GM18499 (cell line): ENCODE measurements around the gene RIPOR1.

Experiments
- ATAC-seq: cut with Tn5 transposase; IDR thresholded peaks from one replicate; pipeline ENCODE4 v1.9.1; 2021; ENCODE audit warnings: moderate number of reproducible peaks; ENCODE audit not compliant: insufficient read depth, unreplicated experiment

RIPOR1 gene

DNA sequence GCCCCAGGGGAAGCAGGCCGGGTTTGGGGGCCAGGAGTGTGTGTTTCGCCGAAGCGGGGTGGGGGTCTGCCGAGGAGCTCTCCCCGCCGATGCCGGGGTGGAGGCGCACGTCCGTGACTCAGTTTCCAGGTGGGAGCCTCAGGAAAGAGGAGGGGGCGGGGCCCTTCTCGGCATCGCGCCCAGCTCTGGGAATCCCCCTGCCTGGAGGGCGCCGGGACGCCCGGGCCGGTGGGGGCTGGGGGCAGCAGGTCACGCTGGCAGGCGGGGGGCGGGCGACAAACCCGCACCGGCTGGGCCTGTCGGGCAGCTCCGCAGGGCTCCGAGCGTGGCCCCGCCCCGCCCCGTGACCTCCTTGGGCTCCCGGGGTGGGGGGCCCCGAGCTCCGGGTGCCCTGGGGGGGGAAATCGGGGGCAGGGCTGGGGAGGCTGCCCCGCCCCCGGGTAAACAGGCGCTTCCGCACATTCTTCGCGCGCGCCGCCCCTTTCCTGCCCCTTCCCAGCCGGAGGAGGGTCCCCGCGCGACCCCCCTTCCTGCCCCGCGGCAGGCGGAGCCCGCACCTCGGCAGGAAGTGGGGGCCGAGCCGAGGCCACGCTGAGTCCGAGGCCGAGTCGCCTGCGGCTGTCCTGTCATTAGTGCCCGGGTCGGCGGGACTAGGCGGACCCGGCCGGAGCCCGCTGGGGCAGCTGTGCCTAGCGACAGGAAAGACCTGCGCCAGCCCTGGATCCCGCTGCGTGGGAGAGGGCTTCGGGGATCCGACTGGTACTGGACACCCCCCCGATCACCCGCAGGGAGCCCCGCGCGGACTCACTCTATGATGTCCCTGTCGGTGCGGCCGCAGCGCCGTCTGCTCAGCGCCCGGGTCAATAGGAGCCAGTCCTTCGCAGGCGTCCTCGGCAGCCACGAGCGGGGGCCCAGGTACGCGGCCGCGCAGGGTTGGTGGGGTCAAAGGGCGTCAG lies 9.3 kb downstream of the RIPOR1 start:
- ATAC-seq: no peak

DNA sequence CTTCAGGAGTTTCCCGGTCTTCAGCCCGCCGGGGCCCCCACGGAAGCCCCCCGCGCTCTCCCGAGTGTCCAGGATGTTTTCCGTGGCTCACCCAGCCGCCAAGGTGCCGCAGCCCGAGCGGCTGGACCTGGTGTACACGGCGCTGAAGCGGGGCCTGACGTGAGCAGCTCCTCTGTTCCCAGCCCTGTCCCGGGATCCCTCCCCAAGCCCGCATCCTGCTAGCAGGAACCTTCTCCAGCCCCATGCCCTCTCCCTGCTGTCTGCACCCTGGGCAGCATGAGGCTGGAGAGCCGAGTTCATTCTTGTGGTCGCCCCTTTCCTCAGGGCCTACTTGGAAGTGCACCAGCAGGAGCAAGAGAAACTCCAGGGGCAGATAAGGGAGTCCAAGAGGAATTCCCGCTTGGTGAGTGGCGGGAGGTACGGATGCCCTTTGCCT lies 10.1 kb downstream of the RIPOR1 start:
- ATAC-seq: no peak

DNA sequence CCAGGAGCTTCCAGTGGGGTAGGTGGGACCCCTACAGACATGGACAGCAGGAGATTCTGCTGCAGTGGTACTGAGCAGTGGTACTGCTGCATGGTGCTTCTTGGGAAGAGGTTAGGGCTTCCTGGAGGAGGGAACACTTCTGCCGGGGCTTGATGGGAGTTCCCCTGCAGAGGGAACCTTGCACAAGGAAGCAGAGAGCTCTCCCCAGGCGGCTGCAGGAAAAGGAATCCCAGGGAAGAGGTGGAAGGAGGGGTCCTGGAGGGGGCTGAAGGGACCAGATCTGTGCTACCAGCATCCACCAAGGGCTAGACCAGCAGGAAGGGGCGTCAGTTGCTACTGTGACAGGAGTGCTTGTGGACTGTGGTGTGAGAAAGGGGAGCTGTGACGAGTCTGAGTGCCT lies 10.6 kb downstream of the RIPOR1 start:
- ATAC-seq: no peak

DNA sequence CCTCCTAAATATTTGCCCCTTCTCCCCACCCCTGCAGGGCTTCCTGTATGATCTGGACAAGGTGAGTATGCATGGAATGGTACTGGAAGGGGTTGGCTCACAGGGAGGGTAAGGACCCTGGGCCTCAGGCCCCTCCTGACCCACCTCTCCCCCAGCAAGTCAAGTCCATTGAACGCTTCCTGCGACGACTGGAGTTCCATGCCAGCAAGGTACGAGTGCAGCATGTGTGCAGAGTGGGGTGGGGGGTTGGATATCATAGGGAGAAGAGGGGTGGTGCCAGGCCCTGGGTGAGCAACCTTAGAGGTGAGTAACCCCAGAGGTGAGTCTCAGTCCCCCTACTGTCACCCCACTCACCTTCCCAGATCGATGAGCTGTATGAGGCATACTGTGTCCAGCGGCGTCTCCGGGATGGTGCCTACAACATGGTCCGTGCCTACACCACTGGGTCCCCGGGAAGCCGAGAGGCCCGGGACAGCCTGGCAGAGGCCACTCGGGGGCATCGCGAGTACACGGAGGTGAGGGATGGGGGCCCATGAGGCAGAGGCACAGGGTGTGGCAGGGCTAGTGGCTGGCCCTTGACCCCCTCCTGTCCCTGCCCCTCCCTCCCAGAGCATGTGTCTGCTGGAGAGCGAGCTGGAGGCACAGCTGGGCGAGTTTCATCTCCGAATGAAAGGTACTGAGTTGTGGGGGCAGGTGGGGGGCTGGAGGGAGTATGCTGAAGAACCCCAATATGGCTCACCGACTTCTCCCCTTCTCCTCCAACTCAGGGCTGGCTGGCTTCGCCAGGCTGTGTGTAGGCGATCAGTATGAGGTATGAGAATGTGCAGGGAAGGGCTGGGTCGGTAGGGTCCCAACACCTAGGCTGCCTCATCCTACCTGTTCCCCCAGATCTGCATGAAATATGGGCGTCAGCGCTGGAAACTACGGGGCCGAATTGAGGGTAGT lies 11.3 kb downstream of the RIPOR1 start:
- ATAC-seq: no peak

- no peak for ATAC-seq
Measured at GRCh38 chr16:67540756-67541155, 12.1 kb downstream of the RIPOR1 start.

DNA sequence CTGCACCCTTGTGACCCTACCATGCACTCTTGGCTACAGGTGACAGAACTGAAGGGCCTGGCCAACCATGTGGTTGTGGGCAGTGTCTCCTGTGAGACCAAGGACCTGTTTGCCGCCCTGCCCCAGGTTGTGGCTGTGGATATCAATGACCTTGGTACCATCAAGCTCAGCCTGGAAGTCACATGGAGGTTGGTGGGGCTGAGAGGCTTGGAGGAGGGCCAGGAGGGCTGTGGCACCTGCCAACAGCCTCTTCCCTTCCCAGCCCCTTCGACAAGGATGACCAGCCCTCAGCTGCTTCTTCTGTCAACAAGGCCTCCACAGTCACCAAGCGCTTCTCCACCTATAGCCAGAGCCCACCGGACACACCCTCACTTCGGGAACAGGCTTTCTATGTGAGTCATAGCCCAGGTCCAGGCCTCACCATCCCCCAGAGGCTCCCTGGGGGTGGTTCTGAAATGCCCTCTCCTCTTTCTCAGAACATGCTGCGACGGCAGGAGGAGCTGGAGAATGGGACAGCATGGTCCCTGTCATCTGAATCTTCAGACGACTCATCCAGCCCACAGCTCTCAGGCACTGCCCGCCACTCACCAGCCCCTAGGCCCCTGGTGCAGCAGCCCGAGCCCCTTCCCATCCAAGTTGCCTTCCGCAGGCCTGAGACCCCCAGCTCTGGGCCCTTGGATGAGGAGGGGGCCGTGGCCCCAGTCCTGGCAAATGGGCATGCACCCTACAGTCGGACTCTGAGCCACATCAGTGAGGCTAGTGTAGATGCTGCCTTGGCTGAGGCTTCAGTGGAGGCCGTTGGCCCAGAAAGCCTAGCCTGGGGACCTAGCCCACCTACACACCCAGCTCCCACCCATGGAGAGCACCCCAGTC lies 13.0 kb downstream of the RIPOR1 start:
- ATAC-seq: no peak

GRCh38 chr16:67542464-67542863 lies 13.8 kb downstream of the RIPOR1 start:
- ATAC-seq: no peak

DNA sequence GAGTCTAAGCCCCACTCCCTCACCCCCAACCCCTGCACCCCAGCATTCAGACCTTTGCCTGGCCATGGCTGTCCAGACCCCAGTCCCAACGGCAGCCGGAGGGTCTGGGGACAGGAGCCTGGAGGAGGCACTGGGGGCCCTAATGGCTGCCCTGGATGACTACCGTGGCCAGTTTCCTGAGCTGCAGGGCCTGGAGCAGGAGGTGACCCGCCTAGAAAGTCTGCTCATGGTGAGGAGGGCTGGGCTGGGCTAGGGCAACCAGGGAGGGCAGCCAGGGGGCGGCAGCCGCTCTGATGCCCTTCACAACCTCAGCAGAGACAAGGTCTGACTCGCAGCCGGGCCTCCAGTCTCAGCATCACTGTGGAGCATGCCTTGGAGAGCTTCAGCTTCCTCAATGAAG lies 14.4 kb downstream of the RIPOR1 start:
- ATAC-seq: no peak

DNA sequence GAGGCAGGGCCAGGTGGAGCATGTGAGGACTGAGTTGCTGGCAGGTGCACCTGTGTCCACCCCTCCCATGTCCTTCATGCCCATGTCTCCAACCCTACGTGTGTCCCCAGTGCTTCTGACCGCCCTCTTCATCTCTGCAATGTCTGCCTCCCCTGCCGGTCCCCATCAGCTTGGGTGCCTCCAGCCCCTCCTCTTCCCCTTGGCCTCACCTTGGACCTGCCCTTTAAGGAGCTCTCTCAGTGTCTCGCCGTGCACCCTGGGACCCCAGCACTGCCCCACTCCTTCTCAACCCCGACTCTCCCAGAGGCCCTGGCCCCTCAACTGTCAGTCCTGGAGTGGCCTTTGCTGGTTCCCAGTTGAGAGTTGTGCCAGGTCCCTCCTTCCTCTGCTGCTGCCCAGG lies 15.0 kb downstream of the RIPOR1 start:
- ATAC-seq: no peak

DNA sequence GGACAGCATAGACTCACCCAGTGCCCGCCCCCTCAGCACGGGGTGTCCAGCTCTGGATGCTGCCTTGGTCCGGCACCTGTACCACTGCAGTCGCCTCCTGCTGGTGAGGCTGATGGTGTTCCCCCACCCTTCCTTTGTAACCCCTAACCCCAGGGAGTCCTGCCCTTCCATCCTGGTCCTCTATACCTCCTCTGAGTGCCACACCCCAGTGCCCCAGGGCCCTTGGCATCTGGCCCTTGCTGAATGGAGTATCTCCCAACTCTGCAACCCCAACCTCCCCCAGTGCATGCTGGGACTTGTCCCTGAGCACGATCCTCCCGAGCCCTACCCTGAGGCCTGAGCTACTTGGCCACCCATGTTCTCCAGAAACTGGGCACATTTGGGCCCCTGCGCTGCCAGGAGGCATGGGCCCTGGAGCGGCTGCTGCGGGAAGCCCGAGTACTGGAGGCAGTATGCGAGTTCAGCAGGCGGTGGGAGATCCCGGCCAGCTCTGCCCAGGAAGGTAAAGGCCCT lies 15.8 kb downstream of the RIPOR1 start:
- no peak for ATAC-seq

DNA sequence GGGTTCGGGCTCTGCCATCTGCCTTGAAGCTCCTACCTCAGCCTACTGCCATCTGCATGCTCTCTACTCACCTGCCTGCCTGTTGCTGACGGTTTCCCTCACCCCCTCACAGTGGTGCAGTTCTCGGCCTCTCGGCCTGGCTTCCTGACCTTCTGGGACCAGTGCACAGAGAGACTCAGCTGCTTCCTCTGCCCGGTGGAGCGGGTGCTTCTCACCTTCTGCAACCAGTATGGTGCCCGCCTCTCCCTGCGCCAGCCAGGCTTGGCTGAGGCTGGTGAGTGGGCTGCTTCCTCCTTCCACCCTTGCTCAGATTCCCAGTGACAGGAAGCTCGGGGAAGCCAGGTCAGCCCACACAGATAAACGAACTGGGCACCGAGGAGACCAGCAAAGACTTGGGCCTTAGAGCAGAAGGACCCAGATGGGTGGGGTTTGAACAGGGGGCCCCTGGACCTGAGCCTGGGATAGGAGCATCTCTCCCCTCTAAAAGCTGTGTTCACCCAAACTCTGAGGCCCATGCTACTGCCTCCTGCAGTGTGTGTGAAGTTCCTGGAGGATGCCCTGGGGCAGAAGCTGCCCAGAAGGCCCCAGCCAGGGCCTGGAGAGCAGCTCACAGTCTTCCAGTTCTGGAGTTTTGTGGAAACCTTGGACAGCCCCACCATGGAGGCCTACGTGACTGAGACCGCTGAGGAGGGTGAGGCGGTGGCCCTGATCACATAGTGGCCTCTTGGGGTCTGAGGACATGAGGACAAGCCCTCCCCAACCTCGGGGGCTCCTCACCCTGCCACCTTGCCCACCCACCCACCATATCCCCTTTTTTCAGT lies 16.4 kb downstream of the RIPOR1 start:
- ATAC-seq: no peak

DNA sequence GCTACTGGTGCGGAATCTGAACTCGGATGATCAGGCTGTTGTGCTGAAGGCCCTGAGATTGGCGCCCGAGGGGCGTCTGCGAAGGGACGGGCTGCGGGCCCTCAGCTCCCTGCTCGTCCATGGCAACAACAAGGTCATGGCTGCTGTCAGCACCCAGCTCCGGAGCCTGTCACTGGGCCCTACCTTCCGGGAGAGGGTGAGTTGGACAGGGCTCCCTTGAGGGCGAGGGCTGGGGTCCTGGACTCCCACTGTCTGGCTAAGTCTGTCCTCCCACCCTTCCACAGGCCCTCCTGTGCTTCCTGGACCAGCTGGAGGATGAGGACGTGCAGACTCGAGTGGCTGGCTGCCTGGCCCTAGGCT lies 17.0 kb downstream of the RIPOR1 start:
- ATAC-seq: no peak

DNA sequence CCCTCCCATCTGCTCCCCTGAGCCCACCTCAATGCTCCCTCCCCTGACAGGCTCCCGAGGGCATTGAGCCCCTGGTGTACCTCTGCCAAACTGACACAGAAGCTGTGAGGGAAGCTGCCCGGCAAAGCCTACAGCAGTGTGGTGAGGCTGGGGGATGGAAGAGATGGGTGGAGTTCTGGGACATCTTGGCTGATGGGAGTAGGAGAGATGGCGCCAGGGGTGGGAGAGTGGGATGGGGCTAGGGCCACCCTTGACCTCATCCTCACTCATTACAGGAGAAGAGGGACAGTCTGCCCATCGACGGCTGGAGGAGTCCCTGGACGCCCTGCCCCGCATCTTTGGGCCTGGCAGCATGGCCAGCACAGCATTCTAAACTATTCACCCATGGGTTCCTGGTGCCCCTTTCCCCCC lies 17.5 kb downstream of the RIPOR1 start:
- ATAC-seq: no peak

DNA sequence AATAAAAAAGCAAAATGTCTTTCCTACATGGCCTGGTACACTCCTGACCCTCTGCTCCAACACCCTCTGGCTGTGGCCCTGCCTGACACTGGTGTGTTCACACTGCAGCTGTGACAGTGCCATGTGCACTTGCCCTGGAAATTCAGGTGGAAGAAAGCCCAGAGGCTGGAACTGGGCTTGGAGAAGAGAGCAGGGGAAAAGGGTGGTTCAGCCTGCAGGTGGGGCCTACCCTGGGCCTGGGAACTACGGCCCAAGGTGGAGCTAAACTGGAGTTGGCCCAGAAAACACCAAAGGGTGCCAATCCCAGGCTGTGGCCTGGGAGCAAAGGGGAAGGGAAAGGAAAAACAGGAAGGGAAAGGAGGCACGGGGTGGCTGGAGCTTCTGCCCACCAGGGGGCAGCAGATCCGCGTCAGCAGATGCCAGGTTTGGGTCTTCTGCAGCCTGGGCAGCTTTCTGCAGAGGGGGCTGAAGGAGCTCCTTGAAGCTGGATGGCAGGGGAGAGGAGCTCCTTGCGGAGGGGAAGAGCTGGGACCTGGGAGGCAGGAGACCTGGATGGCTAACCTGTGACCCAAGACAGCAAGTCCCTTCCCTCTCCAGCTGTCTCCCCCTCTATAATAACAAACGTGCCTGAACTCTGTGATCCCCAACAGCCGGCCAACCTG lies 18.3 kb downstream of the RIPOR1 start:
- ATAC-seq: no peak

- ATAC-seq: no peak
Measured at GRCh38 chr16:67547423-67548264, 19.0 kb downstream of the RIPOR1 start.

- ATAC-seq: no peak
Measured at GRCh38 chr16:67548265-67549126, 19.9 kb downstream of the RIPOR1 start.

DNA sequence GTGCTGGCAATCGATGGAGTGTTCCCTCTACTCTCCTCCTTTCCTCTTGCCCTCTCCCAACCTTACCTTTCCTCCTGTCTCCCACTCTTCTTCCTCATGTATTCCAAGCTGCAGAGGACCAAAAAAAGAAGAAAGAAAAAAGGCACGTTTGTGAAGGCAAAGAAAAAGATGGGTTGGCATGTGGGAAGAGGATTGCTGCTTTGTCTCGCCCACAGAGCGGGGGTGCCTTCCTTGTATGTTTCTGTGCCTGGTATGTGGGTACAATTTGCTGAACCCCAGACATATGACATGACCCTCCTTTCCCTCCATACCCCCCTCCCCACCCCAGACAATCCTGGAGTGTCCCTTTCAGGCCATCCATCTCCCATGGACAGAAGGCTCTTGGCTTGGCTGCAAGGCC lies 20.6 kb downstream of the RIPOR1 start:
- no peak for ATAC-seq
